ENCODE data around the gene SETD6.

DNA sequence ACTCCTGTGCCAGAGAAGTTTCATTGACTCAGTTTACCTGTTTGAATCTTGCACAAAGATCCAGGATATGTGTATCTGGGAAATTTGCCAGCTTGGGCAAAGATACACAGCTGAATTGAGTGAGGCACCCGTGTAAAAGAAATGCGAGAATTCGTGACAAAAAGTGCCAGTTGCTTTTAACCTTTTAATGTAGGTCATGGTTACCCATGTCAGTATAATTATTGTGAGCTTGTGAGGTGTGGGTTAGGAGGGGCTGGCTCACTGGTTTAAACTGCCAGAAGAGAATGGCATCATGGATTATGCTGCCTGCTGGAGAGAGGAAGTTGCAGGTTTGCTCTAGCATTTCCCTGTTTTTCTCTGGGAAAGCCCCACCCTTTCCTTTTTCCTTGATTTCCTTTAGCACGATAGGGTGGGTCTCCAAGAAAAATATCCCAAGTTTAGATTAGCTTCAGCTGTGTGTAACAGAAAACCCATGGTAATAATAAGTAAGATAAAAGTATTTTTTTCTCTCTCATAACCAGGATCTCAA is 40.2 kb upstream of the SETD6 start:
- TF ChIP-seq, protein P1, sequence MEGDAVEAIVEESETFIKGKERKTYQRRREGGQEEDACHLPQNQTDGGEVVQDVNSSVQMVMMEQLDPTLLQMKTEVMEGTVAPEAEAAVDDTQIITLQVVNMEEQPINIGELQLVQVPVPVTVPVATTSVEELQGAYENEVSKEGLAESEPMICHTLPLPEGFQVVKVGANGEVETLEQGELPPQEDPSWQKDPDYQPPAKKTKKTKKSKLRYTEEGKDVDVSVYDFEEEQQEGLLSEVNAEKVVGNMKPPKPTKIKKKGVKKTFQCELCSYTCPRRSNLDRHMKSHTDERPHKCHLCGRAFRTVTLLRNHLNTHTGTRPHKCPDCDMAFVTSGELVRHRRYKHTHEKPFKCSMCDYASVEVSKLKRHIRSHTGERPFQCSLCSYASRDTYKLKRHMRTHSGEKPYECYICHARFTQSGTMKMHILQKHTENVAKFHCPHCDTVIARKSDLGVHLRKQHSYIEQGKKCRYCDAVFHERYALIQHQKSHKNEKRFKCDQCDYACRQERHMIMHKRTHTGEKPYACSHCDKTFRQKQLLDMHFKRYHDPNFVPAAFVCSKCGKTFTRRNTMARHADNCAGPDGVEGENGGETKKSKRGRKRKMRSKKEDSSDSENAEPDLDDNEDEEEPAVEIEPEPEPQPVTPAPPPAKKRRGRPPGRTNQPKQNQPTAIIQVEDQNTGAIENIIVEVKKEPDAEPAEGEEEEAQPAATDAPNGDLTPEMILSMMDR (conservative IDR thresholded peaks at IDR 0.05; ENCODE audit: low read depth, low read length), result no peak
- no peak for TF ChIP-seq EZH2 (IDR thresholded peaks at IDR 0.05; ENCODE audit: low read length, unreplicated experiment)
- no peak for TF ChIP-seq EZH2phosphoT487 (IDR thresholded peaks at IDR 0.05; ENCODE audit: borderline replicate concordance, low read length)

Data from PC-3 (cell line).